ENCODE data around the gene TAF5L.
"Not testable (repeated sequence)": the region's sequence is repeated elsewhere in the genome, so short reads cannot be mapped to it uniquely, and the experiment has no call there.

The TAF5L gene

GRCh38 chr1:229614701-229615100 lies 11.2 kb downstream of the TAF5L start:
- peaks cover 16% of the 10 kb centered on the region for H3K36me3 ChIP-seq (ENCODE audit: control insufficient read depth, insufficient read depth, low read length)
- no peaks in the 10 kb centered on the region for H3K4me1 ChIP-seq (ENCODE audit: control insufficient read depth, insufficient read depth, low read length)
- H3K27me3 ChIP-seq (ENCODE audit: control insufficient read depth, insufficient read depth, low read length, poor library complexity, severe bottlenecking): no peaks in the 10 kb centered on the region
- 90 to 97% methylated on average over 2 of the region's 2 CpGs for WGBS, 2 experiments
- H3K4me3 ChIP-seq (ENCODE audit: insufficient read depth, low read depth, low read length): no peak overlapping the region
- H3K27ac ChIP-seq (ENCODE audit: insufficient read depth, low read depth, low read length, poor library complexity, severe bottlenecking): no peak overlapping the region
- H3K9me3 ChIP-seq (ENCODE audit: control insufficient read depth, low read length): no peaks in the 10 kb centered on the region

- no peak overlapping the region for H3K27ac ChIP-seq (ENCODE audit: insufficient read depth, low read depth, low read length, poor library complexity, severe bottlenecking)
- H3K4me3 ChIP-seq (ENCODE audit: insufficient read depth, low read depth, low read length): no peak overlapping the region
- H3K36me3 ChIP-seq (ENCODE audit: control insufficient read depth, insufficient read depth, low read length): peaks cover 20% of the 10 kb centered on the region
- no peaks in the 10 kb centered on the region for H3K4me1 ChIP-seq (ENCODE audit: control insufficient read depth, insufficient read depth, low read length)
- no peaks in the 10 kb centered on the region for H3K27me3 ChIP-seq (ENCODE audit: control insufficient read depth, insufficient read depth, low read length, poor library complexity, severe bottlenecking)
- 94 to 95% methylated on average over 5 of the region's 5 CpGs for WGBS, 2 experiments
- H3K9me3 ChIP-seq (ENCODE audit: control insufficient read depth, low read length): no peaks in the 10 kb centered on the region
These were observed 12.0 kb downstream of the TAF5L start for GRCh38 chr1:229613938-229614337.

- WGBS, 2 experiments: 93% methylated on average over 2 of the region's 2 CpGs
- Histone ChIP-seq H3K4me1 (ENCODE audit: control insufficient read depth, insufficient read depth, low read length) (no peaks in the 10 kb centered on the region), H3K36me3 (ENCODE audit: control insufficient read depth, insufficient read depth, low read length) (peaks cover 27% of the 10 kb centered on the region), H3K27me3 (ENCODE audit: control insufficient read depth, insufficient read depth, low read length, poor library complexity, severe bottlenecking) (no peaks in the 10 kb centered on the region), H3K4me3 (ENCODE audit: insufficient read depth, low read depth, low read length) (no peak overlapping the region), H3K27ac (ENCODE audit: insufficient read depth, low read depth, low read length, poor library complexity, severe bottlenecking) (no peak overlapping the region), H3K9me3 (ENCODE audit: control insufficient read depth, low read length) (no peaks in the 10 kb centered on the region)
These were observed 17.3 kb downstream of the TAF5L start for GRCh38 chr1:229608590-229608989.

- 85 to 89% methylated on average over 2 of the region's 2 CpGs for WGBS, 2 experiments
- Histone ChIP-seq H3K36me3 (ENCODE audit: control insufficient read depth, insufficient read depth, low read length) (peaks cover 28% of the 10 kb centered on the region), H3K4me3 (ENCODE audit: insufficient read depth, low read depth, low read length) (no peak overlapping the region)
These were observed 18.6 kb downstream of the TAF5L start for GRCh38 chr1:229607370-229607769.

GRCh38 chr1:229603371-229604005 lies 22.4 kb downstream of the TAF5L start:
- H3K9me3 ChIP-seq (ENCODE audit: control insufficient read depth, low read length): no peaks in the 10 kb centered on the region
- 94% methylated on average over 6 to 7 of the region's 7 CpGs for WGBS, 2 experiments
- peaks cover 14% of the 10 kb centered on the region for H3K36me3 ChIP-seq (ENCODE audit: control insufficient read depth, insufficient read depth, low read length)
- no peaks in the 10 kb centered on the region for H3K27me3 ChIP-seq (ENCODE audit: control insufficient read depth, insufficient read depth, low read length, poor library complexity, severe bottlenecking)
- no peaks in the 10 kb centered on the region for H3K4me1 ChIP-seq (ENCODE audit: control insufficient read depth, insufficient read depth, low read length)
- no peak overlapping the region for H3K27ac ChIP-seq (ENCODE audit: insufficient read depth, low read depth, low read length, poor library complexity, severe bottlenecking)
- H3K4me3 ChIP-seq (ENCODE audit: insufficient read depth, low read depth, low read length): no peak overlapping the region

More at GRCh38 chr1:229607370-229607769, 18.6 kb downstream of the TAF5L start:
- H3K27ac ChIP-seq (ENCODE audit: insufficient read depth, low read depth, low read length, poor library complexity, severe bottlenecking): no peak overlapping the region
- H3K9me3 ChIP-seq (ENCODE audit: control insufficient read depth, low read length): no peaks in the 10 kb centered on the region
- H3K4me1 ChIP-seq (ENCODE audit: control insufficient read depth, insufficient read depth, low read length): no peaks in the 10 kb centered on the region
- no peaks in the 10 kb centered on the region for H3K27me3 ChIP-seq (ENCODE audit: control insufficient read depth, insufficient read depth, low read length, poor library complexity, severe bottlenecking)

GRCh38 chr1:229600229-229600628 lies 25.7 kb downstream of the TAF5L start:
- 90 to 91% methylated on average over 5 of the region's 5 CpGs for WGBS, 2 experiments
- no peak overlapping the region for H3K27ac ChIP-seq (ENCODE audit: insufficient read depth, low read depth, low read length, poor library complexity, severe bottlenecking)
- peaks cover 6% of the 10 kb centered on the region for H3K36me3 ChIP-seq (ENCODE audit: control insufficient read depth, insufficient read depth, low read length)

GRCh38 chr1:229599218-229599954 lies 26.5 kb downstream of the TAF5L start:
- no peaks in the 10 kb centered on the region for H3K9me3 ChIP-seq (ENCODE audit: control insufficient read depth, low read length)
- 94 to 97% methylated on average over 3 of the region's 3 CpGs for WGBS, 2 experiments

More at GRCh38 chr1:229600229-229600628, 25.7 kb downstream of the TAF5L start:
- H3K9me3 ChIP-seq (ENCODE audit: control insufficient read depth, low read length): no peaks in the 10 kb centered on the region
- H3K4me1 ChIP-seq (ENCODE audit: control insufficient read depth, insufficient read depth, low read length): no peaks in the 10 kb centered on the region
- no peaks in the 10 kb centered on the region for H3K27me3 ChIP-seq (ENCODE audit: control insufficient read depth, insufficient read depth, low read length, poor library complexity, severe bottlenecking)
- no peak overlapping the region for H3K4me3 ChIP-seq (ENCODE audit: insufficient read depth, low read depth, low read length)

GRCh38 chr1:229597877-229598276 lies 28.0 kb downstream of the TAF5L start:
- Histone ChIP-seq H3K27me3 (ENCODE audit: control insufficient read depth, insufficient read depth, low read length, poor library complexity, severe bottlenecking) (no peaks in the 10 kb centered on the region), H3K9me3 (ENCODE audit: control insufficient read depth, low read length) (no peaks in the 10 kb centered on the region), H3K27ac (ENCODE audit: insufficient read depth, low read depth, low read length, poor library complexity, severe bottlenecking) (no peak overlapping the region), H3K4me1 (ENCODE audit: control insufficient read depth, insufficient read depth, low read length) (no peaks in the 10 kb centered on the region), H3K4me3 (ENCODE audit: insufficient read depth, low read depth, low read length) (no peak overlapping the region), H3K36me3 (ENCODE audit: control insufficient read depth, insufficient read depth, low read length) (peaks cover 16% of the 10 kb centered on the region)
- WGBS, 2 experiments: 97 to 98% methylated on average over 3 of the region's 3 CpGs

More at GRCh38 chr1:229599218-229599954, 26.5 kb downstream of the TAF5L start:
- Histone ChIP-seq H3K4me3 (ENCODE audit: insufficient read depth, low read depth, low read length) (no peak overlapping the region), H3K27ac (ENCODE audit: insufficient read depth, low read depth, low read length, poor library complexity, severe bottlenecking) (no peak overlapping the region), H3K27me3 (ENCODE audit: control insufficient read depth, insufficient read depth, low read length, poor library complexity, severe bottlenecking) (no peaks in the 10 kb centered on the region), H3K4me1 (ENCODE audit: control insufficient read depth, insufficient read depth, low read length) (no peaks in the 10 kb centered on the region), H3K36me3 (ENCODE audit: control insufficient read depth, insufficient read depth, low read length) (peaks cover 10% of the 10 kb centered on the region)

- no peak overlapping the region for H3K27ac ChIP-seq (ENCODE audit: insufficient read depth, low read depth, low read length, poor library complexity, severe bottlenecking)
- peaks cover 13% of the 10 kb centered on the region for H3K36me3 ChIP-seq (ENCODE audit: control insufficient read depth, insufficient read depth, low read length)
- WGBS, 2 experiments: 91 to 94% methylated on average over 7 of the region's 7 CpGs
- no peaks in the 10 kb centered on the region for H3K27me3 ChIP-seq (ENCODE audit: control insufficient read depth, insufficient read depth, low read length, poor library complexity, severe bottlenecking)
- H3K9me3 ChIP-seq (ENCODE audit: control insufficient read depth, low read length): no peaks in the 10 kb centered on the region
- no peaks in the 10 kb centered on the region for H3K4me1 ChIP-seq (ENCODE audit: control insufficient read depth, insufficient read depth, low read length)
- H3K4me3 ChIP-seq (ENCODE audit: insufficient read depth, low read depth, low read length): no peak overlapping the region
These were observed 28.8 kb downstream of the TAF5L start for GRCh38 chr1:229596925-229597699.

- not testable (repeated sequence) for H3K4me3 ChIP-seq (ENCODE audit: insufficient read depth, low read depth, low read length); H3K4me1 ChIP-seq (ENCODE audit: control insufficient read depth, insufficient read depth, low read length); H3K27ac ChIP-seq (ENCODE audit: insufficient read depth, low read depth, low read length, poor library complexity, severe bottlenecking); H3K27me3 ChIP-seq (ENCODE audit: control insufficient read depth, insufficient read depth, low read length, poor library complexity, severe bottlenecking); H3K9me3 ChIP-seq (ENCODE audit: control insufficient read depth, low read length)
- H3K36me3 ChIP-seq (ENCODE audit: control insufficient read depth, insufficient read depth, low read length): peaks cover 10% of the 10 kb centered on the region
- 88 to 94% methylated on average over 7 of the region's 7 CpGs for WGBS, 2 experiments
These were observed 30.0 kb downstream of the TAF5L start for GRCh38 chr1:229595876-229596275.

Data from ectodermal cell (in vitro differentiated cells).